Ecto neural progenitor cell (in vitro differentiated cells): ENCODE data around the gene UNC5C.

Experiments used
- DNase-seq: peaks from one replicate; pipeline ENCODE4 v3.0.0-alpha.2; 2018; ENCODE audit warnings: low spot score

UNC5C gene

DNA sequence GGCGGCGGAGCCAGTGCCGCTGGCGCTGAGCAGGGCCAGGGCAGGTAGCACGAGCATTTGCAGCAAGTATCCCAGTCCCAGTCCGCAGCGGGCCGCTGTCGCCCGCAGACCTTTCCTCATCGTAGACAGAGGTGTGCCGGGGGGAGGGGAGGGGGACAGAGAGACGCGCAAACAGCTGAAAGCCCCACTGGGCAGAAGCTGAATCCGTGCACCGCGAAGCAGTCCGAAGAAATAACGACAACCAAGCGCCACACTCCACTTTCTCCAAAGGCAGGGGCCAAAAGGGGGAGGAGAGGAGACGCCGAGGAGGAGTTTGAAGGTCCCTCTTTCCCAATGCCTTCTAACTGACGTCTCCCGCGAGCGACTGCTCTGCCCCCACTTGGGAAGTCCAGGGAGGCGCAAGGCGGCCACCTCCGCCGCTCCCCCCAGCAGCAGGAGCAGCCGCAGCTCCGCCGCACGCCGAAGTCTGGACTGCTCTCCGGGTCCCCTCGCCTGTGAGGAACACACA lies at the start of gene UNC5C:
Gene UNC5C (minus strand): TSS at position 236 of the 508 bp plus-strand sequence.
- peak; percentile 80 for DNase-seq

DNA sequence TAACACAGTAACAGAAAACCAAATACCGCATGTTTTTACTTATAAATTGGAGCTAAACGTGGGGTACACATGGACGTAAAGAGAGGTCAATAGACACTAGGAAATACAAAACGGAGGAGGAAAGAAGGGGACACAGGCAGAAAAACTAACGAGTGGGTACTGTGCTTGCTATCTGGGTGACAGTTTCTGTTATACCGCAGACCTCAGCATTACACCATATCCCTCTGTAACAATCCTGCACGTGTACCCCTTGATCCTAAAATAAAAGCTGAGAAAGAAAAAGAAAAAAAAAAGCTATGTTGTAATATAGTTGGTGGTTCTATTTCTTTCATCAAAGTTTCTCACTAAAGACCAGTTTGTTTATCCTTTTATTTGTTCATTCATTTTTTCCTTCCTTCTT lies 47.9 kb upstream of the UNC5C start:
- DNase-seq, result no peak

DNA sequence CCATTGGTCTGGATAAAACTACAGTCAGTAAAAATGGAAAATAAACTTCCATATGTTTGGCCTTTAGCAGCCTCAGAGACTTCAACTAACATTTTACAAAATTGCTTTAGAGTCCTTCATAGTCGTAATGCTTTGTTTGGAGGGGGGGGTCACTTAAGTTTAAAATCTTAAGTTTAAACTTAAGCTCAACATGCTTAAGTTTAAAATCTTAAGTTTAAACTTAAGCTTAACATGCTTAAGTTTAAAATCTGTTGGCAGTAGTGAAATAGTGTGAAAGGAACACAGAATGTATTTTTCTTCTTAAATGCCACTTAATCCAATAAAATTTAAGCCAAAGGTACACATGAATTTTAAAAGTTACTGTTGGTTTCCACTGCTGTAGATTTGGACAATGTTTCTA lies 45.9 kb upstream of the UNC5C start:
- no peak for DNase-seq

DNA sequence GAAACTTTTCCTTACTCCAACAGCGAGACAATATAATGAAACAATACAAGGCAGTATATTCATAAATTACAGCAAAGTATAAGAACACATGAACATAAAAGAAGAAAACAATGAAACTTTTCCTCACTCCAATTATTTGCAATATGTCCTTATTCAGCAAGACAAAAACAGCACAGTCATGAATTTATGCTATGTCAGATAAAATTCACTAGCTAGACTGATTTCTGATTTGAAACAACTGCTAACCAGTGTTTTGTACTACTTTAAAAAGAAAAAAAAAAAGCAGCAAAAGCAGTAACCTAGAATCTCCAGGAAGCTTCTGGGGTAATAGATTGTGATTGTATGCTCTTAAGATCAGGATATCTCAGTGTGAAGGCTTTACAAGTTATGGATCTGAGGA lies 45.2 kb upstream of the UNC5C start:
- DNase-seq, result no peak

DNA sequence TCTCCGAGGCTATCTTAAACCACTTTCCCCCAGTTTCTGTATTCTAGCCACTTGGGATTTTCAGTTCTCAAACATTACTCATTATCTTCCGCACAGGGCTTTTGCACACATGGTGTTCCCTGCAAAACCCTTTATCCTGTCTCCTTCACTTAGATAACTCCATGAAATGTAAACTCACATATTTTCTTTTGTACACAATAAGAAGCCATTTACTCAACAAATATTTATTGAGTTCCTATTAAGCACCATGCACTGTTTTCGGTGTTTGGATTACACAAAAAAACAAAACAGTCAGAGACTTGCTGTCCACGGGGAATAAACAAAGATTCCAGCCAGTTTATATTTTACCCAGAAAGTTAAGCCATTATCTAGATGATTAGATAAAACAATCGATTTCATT lies 42.5 kb upstream of the UNC5C start:
- DNase-seq, result no peak

DNA sequence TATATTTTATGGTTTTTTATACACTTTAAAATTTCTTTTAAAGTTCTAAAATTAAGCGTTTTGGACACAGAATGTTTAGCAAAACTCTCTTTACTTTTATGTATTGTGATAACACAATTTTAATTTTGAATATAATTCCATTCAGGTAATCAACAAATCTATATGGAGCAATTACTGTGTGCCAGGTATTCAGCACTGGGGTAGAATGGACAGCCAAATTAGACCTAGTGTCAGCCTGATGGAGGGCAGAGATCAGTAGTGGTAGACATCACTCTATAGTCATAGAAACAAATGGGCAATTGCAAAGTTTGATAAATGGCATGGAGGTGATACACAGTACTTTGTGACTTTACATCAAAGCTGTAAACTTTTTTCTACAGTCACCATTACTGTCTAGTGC lies 41.8 kb upstream of the UNC5C start:
- no peak for DNase-seq

DNA sequence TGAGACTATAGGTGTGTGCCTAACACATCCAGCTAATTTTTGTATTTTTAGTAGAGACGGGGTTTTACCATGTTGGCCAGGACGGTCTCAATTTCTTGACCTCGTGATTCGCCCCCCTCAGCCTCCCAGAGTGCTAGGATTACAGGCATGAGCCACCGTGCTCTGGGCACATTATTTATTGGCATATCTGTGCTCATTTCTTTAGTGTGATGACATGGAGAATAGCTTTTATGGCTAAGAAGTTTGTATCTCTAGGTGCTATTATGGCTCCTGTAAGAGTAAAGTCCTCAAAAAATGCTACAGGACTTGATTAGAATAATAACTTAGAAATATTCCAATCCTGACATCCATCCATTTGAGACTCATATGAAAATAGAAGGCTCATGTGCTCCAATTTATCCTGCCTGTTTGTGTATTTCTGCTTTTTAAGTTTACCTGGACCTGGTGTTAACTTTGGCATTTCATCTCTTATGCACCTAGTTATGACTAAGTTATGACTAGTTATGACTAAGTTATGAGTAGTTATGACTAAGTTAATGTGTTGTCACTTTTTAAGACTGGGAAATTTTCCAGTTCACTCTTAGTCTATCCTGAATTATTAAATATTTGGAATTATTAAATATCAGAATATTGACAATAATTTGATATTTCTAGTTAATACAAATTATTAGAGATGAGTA lies 36.4 kb upstream of the UNC5C start:
- no peak for DNase-seq

DNA sequence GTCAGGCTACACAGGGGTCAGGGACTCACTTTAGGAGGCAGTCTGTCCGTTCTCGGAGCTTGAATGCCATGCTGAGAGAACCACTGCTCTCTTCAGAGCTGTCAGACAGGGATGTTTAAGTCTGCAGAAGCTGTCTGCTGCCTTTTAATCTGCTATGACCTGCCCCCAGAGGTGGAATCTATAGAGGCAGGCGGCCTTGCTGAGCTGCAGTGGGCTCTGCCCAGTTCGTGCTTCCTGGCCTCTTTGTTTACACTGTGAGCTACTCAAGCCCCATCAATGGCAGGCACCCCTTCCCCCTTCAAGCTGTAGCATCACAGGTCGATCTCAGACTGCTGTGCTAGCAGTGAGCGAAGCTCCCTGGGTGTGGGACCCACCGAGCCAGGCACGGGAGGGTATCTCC lies 31.5 kb upstream of the UNC5C start:
- no peak for DNase-seq

DNA sequence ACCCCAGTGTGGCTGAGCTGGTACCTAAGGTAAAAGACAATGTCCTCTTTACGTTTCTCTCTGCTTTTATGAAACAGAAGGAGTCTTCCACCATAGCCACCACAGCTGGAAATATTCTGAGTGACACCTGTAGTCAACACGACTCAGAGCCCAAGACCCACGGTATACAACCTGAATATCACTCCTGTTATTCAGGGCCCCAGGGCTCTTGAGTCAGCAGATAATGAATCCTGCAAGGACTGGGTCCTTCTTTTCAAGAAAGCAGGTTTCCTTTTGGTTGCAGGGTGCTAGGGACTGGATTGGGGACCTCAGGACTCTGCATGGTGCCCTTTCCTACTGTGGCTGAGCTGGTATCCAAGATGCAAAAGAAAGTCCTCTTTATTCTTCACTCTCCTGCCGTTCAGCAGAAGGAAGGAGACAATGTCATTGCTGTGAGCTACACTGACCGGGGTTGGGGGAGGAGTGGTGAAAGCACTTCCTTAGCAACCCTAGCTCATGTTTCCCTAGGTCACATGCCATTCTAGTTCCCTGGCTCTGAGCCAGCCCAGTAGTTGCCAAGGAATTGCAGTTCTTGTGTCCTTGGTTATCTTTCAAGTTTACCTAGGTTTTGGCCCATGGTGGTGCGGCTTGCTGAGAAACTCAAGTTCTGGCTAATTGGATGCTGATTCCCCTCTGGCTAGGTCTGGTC lies 23.7 kb upstream of the UNC5C start:
- no peak for DNase-seq

DNA sequence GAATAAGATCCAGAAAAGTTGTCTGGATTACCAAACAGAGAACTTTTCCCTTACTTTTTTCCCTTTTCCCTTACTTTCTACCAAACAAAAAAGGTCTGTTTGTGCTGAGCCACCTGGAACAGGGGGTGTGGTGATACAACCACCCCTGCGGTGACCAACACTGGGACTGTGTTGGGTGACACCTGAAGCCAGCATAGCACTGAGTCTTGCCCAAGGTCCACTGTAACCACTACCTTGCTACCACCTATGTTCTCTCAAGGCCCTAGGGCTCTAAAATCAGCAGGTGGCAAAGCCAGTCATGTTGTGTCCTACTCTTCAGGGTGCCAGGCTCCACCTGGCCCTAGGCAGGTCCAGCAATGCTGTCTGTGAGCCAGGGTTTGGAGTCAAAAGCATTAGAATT lies 22.8 kb upstream of the UNC5C start:
- no peak for DNase-seq

DNA sequence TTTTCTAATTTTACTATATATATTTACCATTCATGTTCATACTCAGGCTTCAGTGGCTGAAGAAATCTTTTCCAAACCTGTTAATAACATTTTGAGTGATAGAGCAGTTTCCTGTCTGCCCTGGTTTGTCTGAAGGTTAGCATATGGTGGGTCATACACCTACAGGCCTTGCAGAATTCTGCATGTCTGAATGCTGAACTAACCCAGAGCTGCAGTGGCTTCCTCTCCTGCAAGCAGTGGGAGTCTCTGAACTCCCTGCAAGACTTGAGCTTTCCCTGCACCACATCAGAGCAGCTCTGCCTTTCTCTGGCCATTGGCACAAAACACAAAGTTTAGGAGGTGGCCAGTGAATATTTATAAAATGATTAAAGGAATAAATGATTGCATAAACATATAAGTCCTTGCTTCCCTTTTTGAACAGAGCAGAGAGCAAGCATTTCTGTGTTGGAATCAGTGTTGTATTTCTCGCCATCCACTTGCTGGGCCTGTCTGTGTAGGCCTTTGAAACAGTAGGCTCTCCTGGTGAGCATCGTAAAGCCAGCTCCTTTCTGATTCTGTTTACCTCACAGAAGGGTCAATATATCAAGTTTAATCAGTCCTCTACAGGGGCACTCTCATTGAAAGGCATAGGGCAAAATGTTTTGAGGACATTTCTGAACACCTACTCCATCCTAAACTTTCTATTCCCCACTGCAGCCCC lies 15.0 kb upstream of the UNC5C start:
- DNase-seq, result no peak

DNA sequence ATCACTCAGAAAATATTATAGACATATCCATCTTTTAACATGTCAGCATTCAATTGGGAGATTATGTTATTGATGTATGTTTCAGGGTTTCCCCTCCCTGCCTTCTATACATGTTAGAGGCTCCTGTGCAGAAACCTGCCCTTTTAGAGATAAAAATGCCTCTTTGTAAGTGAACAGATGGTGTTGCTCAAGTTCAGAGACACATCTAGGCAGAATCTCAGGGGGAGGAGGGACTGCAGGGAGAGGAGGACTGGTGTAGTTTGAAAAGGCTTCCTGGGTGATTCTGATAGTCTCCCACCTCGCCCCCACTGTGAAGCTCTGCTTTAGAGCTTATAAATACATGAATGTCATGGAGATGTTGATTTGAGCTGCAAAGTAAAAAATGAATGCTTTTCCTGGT lies 12.0 kb upstream of the UNC5C start:
- DNase-seq, result no peak

DNA sequence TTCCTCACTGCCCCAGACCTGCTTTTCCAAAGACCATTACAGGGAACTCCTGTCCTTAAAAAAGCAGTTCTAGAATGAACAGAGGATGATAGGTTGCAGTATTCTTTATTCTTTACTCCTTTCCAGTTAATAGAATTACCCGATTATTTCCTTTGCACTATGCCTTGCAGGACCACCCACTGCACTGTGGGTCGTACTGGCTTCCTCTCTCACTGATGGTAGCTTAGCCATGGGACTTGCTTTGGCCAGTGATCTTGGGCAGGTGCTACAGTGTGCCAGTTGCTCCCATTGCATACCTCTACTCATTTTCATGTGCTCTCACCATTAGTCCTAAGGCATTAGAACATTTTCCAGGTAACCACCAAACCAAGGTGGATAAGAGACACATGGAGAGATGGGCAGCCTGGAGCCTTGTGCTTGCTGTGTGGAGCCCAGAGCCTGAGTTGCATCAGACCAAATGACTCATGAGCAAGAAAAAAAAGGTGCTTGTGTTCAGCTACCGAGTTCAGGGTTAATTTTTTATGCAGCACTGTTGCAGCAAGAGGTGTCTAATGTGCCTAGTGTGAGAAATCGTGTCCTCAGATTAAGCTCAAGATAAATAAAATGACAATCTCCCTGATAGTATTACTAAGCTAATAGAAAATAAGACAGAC lies 7.6 kb upstream of the UNC5C start:
- DNase-seq, result no peak

DNA sequence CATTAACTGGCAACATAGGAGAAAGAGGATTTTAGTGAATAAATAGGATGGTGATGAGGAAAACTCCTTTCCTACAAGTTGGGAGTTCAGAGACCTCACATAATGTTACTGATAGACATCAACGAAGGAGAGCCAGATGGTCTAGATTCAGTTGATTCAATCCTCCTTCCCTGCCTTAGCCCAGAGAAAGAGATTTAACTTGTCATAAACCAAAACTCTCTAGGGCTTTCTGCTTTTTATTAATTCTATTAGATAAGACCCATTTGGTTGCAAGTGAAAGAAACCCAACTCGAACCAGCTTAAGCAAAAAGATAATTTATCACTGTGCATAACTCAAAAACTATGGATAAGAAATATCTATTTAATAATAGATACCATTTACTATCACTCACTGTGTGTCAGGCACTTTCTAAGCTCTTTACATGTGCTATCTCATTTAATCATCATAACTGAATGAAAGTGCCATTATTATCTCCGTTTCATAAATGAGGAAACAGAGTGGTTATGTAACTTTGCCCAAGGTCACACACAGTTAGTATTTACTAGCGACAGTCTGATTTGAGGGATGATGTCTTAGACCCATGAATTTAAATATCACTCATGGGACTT lies 4.3 kb upstream of the UNC5C start:
- no peak for DNase-seq

DNA sequence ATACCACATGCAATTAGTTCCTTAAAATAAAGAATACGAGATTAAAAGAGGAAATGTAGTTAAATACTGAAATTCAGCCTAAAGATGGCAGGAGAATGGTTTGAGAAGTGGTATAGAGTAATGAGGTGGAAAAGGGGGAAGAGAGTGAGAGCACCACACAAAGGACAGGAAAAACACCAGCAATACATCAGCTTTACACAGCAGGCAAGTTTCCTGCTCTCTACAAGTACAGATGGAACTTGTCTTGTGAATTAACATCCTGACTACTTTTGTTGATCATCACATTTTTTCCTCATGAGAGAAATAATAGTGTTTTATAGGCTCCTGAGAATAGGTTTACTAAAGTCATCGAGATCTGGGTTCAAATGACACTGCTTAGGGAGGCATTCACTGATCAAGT lies 2.9 kb upstream of the UNC5C start:
- DNase-seq, result no peak

DNA sequence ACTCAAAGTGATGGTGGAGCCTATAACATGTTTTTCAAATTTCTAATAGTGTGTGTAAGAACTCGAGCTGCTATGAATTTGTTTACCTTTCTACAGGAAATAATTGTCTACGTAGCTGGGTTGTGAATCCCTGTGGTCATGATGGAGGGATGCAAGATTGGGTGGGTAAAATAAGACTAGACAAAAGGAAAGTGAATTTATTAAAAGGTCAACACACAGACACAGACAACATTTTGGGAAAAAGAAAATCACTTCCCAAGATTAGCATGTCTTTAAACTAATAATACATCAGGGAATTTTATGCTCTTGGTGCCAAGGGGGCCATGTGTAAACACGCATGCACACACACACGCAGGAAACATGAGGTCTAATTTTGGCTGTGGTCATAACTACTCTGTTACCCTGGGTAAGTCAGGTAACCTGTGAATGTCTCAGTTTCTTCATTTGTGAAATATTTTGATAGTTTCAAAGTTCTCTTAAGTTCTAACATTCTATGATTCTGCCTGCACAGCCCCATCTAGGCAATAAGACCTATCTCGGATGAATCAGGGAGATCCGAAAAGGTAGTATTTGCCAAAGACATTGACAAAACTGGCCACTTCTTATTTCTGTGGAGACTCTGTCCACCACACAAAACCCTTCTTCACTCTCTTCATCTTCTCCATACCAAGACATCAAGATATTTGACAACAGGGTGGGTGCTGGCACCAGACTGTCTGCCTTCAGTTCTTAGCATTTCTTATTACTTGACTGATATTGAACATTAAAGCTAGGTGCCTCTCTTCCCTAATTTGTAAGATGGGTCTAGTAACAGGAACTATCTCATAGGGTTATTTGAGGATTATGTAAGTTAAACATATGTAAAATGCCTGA lies 1.6 kb upstream of the UNC5C start:
- no peak for DNase-seq

DNA sequence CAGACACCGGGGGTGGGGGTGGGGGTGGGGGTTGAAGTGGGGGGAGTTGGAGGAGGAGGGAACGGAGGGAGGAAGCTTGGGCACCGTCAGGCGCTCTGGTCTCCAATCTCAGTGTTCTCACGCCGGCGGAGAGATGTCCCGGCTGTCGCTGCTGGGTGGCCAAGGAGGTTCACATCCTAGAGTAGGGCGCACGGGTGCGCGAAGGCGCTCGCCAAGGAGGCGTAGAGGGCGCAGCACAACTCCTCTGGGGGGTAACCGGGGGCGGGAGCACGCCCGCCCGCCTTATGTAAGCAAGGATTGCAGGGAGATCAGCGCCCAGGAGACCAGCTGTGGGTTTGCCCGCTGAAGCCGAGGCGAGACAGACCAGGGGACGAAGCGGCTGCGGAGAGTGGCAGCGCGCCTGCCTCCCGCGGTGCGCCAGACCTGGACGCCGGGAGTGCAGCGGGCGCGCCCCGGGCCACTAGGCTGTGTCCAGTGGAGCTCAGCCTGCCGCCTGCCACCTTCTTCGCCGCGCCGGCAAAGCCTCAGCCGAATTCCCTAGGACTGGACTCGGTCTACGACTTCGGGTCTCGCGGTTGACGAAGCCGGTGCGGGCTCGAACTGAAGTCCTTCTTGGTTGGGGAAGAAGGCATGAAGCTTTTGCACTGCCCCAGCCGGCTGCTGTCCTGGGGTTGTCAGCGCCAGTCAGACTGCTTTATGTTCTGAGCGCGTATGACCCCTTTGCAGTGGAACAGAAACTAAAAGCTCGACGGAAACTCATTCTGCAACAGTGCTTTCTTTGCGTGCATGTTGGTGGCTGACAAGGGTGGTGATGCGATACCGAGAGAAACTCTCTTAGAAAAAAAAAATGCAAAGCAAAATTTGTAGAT lies 707 bp upstream of the UNC5C start:
- peak; percentile 83 for DNase-seq

DNA sequence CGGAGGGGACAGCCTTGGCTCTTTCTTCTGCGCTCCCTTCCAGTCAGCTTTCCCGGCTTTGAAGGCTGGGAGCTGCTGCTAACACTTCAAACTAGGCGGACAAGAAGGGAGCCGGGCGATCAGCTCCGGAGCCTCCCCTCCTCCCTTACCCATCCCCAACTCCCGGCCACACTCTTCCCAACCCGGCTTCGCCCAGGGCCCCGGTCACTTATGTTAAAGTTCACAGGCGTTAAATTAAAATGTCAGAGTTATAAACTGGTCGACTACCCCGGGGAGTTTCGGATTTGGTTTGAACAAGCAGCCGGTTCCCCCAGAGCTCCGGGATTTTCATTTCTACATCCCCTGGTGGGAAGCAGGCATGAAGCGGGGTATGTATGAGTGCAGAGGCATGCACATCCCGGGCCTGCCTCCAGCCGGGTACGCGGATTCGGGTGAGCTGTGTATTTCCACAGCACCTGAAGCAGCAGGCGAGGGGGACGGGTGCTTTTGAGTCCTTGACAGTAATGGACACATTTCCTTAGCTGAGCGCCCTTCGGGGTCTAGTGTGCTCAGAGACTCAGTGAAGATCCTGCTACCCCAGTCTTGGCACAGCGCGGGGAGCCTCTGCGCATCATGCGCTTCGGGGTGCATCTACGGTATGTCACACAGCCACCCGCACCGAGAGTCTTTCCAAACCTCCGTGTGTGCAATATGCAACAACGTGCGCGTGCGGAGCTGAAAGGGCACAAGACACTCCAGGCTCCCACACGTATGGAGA lies 880 bp downstream of the UNC5C start:
- peak; percentile 68 for DNase-seq
